G401 (cell line): ENCODE data around the gene NBAS. TPM values are rescaled to one million over a fixed set of nuclear protein-coding genes. Genes with fewer than 3 reads are reported as not detected.

Experiments
- DNase-seq: peaks from one replicate; pipeline ENCODE4 v3.0.0-alpha.2; 2015; ENCODE audit warnings: low spot score
- in situ Hi-C: cut with HindIII; loops from 2 replicates; pipeline ENCODE4 v1.10.0; 2016; ENCODE audit warnings: low sequenced_read_pairs, mixed read lengths
- total RNA-seq: library from RNA; depleted of rRNA; stranded (reverse); fragments of >200 nt; shearing (Covaris generic); gene quantifications from 2 replicates; pipeline ENCODE4 v1.2.3, GENCODE V29; 2014

The NBAS gene
- total RNA-seq, 1 experiment from 2014 or later, result 45.1 TPM

GRCh38 chr2:15302154-15302553 is 259.0 kb downstream of the NBAS start:
- no peak for DNase-seq
- in situ Hi-C loops, result no loop called here

GRCh38 chr2:15300624-15301573 is 260.2 kb downstream of the NBAS start:
- no peak for DNase-seq
- in situ Hi-C loops, result no loop called here

- no peak for DNase-seq
Measured at GRCh38 chr2:15299904-15300520, 261.1 kb downstream of the NBAS start.

GRCh38 chr2:15298770-15299169 is 262.4 kb downstream of the NBAS start:
- in situ Hi-C loops, result no loop called here
- DNase-seq, result no peak

More at GRCh38 chr2:15299904-15300520, 261.1 kb downstream of the NBAS start:
- in situ Hi-C loops, result no loop called here

GRCh38 chr2:15293262-15293937 is 267.7 kb downstream of the NBAS start:
- no peak for DNase-seq
- in situ Hi-C loops, result no loop called here

GRCh38 chr2:15287447-15288184 is 273.5 kb downstream of the NBAS start:
- no peak for DNase-seq
- in situ Hi-C loops, result no loop called here

GRCh38 chr2:15284614-15285013 is 276.5 kb downstream of the NBAS start:
- in situ Hi-C loops, result no loop called here
- DNase-seq, result no peak

- in situ Hi-C loops, result no loop called here
- DNase-seq, result no peak
Measured at GRCh38 chr2:15281681-15282080, 279.5 kb downstream of the NBAS start.

- no peak for DNase-seq
- in situ Hi-C loops, result no loop called here
Measured at GRCh38 chr2:15279201-15279876, 281.8 kb downstream of the NBAS start.

GRCh38 chr2:15278296-15278695 is 282.8 kb downstream of the NBAS start:
- DNase-seq, result no peak
- in situ Hi-C loops, result no loop called here

- no peak for DNase-seq
- in situ Hi-C loops, result no loop called here
Measured at GRCh38 chr2:15275346-15275745, 285.8 kb downstream of the NBAS start.

GRCh38 chr2:15273452-15273851 is 287.7 kb downstream of the NBAS start:
- in situ Hi-C loops, result no loop called here
- no peak for DNase-seq

- DNase-seq, result no peak
Measured at GRCh38 chr2:15272942-15273341, 288.2 kb downstream of the NBAS start.

GRCh38 chr2:15271941-15272542 is 289.1 kb downstream of the NBAS start:
- in situ Hi-C loops, result no loop called here
- no peak for DNase-seq

More at GRCh38 chr2:15272942-15273341, 288.2 kb downstream of the NBAS start:
- in situ Hi-C loops, result no loop called here

GRCh38 chr2:15271276-15271675 is 289.9 kb downstream of the NBAS start:
- DNase-seq, result no peak
- in situ Hi-C loops, result no loop called here

- no peak for DNase-seq
- in situ Hi-C loops, result no loop called here
Measured at GRCh38 chr2:15269043-15269442, 292.1 kb downstream of the NBAS start.

GRCh38 chr2:15265889-15266288 is 295.2 kb downstream of the NBAS start:
- in situ Hi-C loops, result no loop called here
- DNase-seq, result no peak

- in situ Hi-C loops, result no loop called here
- no peak for DNase-seq
Measured at GRCh38 chr2:15263976-15264685, 297.0 kb downstream of the NBAS start.
